ENCODE results near the gene SART3. TPM values are rescaled to one million over a fixed set of nuclear protein-coding genes. Genes with fewer than 3 reads are reported as not detected.

Gene SART3
- total RNA-seq, 4 donors from 2014 or later, result 48.4 to 77.4 (median 72.1) TPM

- no peak overlapping the region for H3K4me3 ChIP-seq (ENCODE audit: low read depth, poor library complexity, severe bottlenecking)
- no peak for TF ChIP-seq POLR2A (IDR thresholded peaks at IDR 0.05)
- no peak for TF ChIP-seq CTCF (IDR thresholded peaks at IDR 0.05)
- 87 to 91% methylated on average over 22 to 23 of the region's 23 CpGs for WGBS, 2 donors
- intact Hi-C loops (cut with DNase I; ENCODE audit: low total_unique reads), result no loop called here
- no peak for DNase-seq (ENCODE audit: low spot score in 2 of 2)
Measured at GRCh38 chr12:108516511-108517275, 44.3 kb downstream of the SART3 start.

- H3K4me3 ChIP-seq (ENCODE audit: low read depth, poor library complexity, severe bottlenecking), result no peak overlapping the region
- WGBS, 2 donors, result 56 to 63% methylated on average over 5 of the region's 5 CpGs
- no peak for DNase-seq (ENCODE audit: low spot score in 2 of 2)
- intact Hi-C loops (cut with DNase I; ENCODE audit: low total_unique reads), result no loop called here
- no peak for TF ChIP-seq POLR2A (IDR thresholded peaks at IDR 0.05)
- no peak for TF ChIP-seq CTCF (IDR thresholded peaks at IDR 0.05)
Measured at GRCh38 chr12:108515916-108516315, 45.1 kb downstream of the SART3 start.

GRCh38 chr12:108514973-108515814, 45.8 kb downstream of the SART3 start, which contains the start of gene FICD:
TSS of gene FICD (plus strand) at chr12:108515277. CDS start at chr12:108516973, 1,696 bp downstream.
- TF ChIP-seq POLR2A (IDR thresholded peaks at IDR 0.05) (no peak), CTCF (IDR thresholded peaks at IDR 0.05) (no peak)
- intact Hi-C loops (cut with DNase I; ENCODE audit: low total_unique reads), result no loop called here
- H3K4me3 ChIP-seq (ENCODE audit: low read depth, poor library complexity, severe bottlenecking), result peak within 1 kb of the TSS; percentile 57
- DNase-seq (ENCODE audit: low spot score in 2 of 2), result peak; percentile 99 to 100
- WGBS, 2 donors, result 0 to 1% methylated on average over 54 to 65 of the region's 67 CpGs

- WGBS, 2 donors, result 28 to 29% methylated on average over 19 of the region's 19 CpGs
- intact Hi-C loops (cut with DNase I; ENCODE audit: low total_unique reads), result no loop called here
- no peak overlapping the region for H3K4me3 ChIP-seq (ENCODE audit: low read depth, poor library complexity, severe bottlenecking)
- no peak for DNase-seq (ENCODE audit: low spot score in 2 of 2)
- TF ChIP-seq POLR2A (IDR thresholded peaks at IDR 0.05) (no peak), CTCF (IDR thresholded peaks at IDR 0.05) (no peak)
Measured at GRCh38 chr12:108514468-108514972, 46.5 kb downstream of the SART3 start.

- DNase-seq (ENCODE audit: low spot score in 2 of 2), result peak; percentile 64 to 94
- H3K4me3 ChIP-seq (ENCODE audit: low read depth, poor library complexity, severe bottlenecking), result no peak overlapping the region
- TF ChIP-seq POLR2A (IDR thresholded peaks at IDR 0.05) (no peak), CTCF (IDR thresholded peaks at IDR 0.05) (peak in 1 of 3 donors; percentile 88)
- intact Hi-C loops (cut with DNase I; ENCODE audit: low total_unique reads), result no loop called here
- 22 to 25% methylated on average over 15 of the region's 15 CpGs for WGBS, 2 donors
Measured at GRCh38 chr12:108511633-108512540, 49.1 kb downstream of the SART3 start.
